Astrocyte (in vitro differentiated cells and primary cell): Measurements from ENCODE around the gene PSMG3. TPM values are rescaled to one million over a fixed set of nuclear protein-coding genes. Genes with fewer than 3 reads are reported as not detected.
A peak's percentile ranks its signal among the peaks of the same experiment; 100 is the strongest.

Experiments used
- DNase-seq: peaks from one replicate; pipeline ENCODE4 v3.0.0-alpha.2; 2010; ENCODE audit warnings: low read depth
- FAIRE-seq: peaks from 2 replicates; lab custom pipeline; 2011; peaks lifted over from hg19 to GRCh38; lab: Jason Lieb, UNC
- H2AFZ ChIP-seq: 2 replicates; pipeline ENCODE4 v1.6.0; 2012; ENCODE audit warnings: low read depth, low read length, inconsistent platforms
- H3K27ac ChIP-seq: 2 replicates; pipeline ENCODE4 v1.5.1; 2011; ENCODE audit warnings: low read depth, low read length, inconsistent platforms
- H3K27me3 ChIP-seq: 2 replicates; pipeline ENCODE4 v1.6.0; 2011; ENCODE audit warnings: low read length, inconsistent platforms; ENCODE audit not compliant: insufficient read depth
- H3K36me3 ChIP-seq: 2 replicates; pipeline ENCODE4 v1.5.1; 2011; ENCODE audit warnings: low read length, inconsistent platforms; ENCODE audit not compliant: insufficient read depth
- H3K4me1 ChIP-seq: 2 replicates; pipeline ENCODE4 v1.5.1; 2011; ENCODE audit warnings: low read length, inconsistent platforms; ENCODE audit not compliant: insufficient read depth
- H3K4me2 ChIP-seq: 2 replicates; pipeline ENCODE4 v1.6.0; 2012; ENCODE audit warnings: low read length, inconsistent platforms
- H3K4me3 ChIP-seq: 2 replicates; pipeline ENCODE4 v1.5.1; 2011; ENCODE audit warnings: low read depth, mild to moderate bottlenecking, low read length, inconsistent platforms; ENCODE audit not compliant: insufficient read depth
- H3K79me2 ChIP-seq: 2 replicates; pipeline ENCODE4 v1.6.0; 2012; ENCODE audit warnings: mild to moderate bottlenecking, low read length, inconsistent platforms; ENCODE audit not compliant: insufficient read depth
- H3K9ac ChIP-seq: 2 replicates; pipeline ENCODE4 v1.6.0; 2012; ENCODE audit warnings: mild to moderate bottlenecking, low read length, inconsistent platforms
- H3K9me3 ChIP-seq: 2 replicates; pipeline ENCODE4 v1.5.1; 2012; ENCODE audit warnings: low read depth, mild to moderate bottlenecking, low read length, inconsistent platforms; ENCODE audit not compliant: insufficient read depth
- H4K20me1 ChIP-seq: 2 replicates; pipeline ENCODE4 v1.6.0; 2012; ENCODE audit warnings: low read length, inconsistent platforms; ENCODE audit not compliant: insufficient read depth
- H3K27ac Mint-ChIP-seq: one replicate; pipeline ENCODE4 v1.8.0; 2021; ENCODE audit warnings: mild to moderate bottlenecking, mixed read lengths; ENCODE audit not compliant: unreplicated experiment
- H3K27me3 Mint-ChIP-seq: one replicate; pipeline ENCODE4 v1.8.0; 2021; ENCODE audit warnings: low read depth, mixed read lengths; ENCODE audit not compliant: unreplicated experiment
- H3K36me3 Mint-ChIP-seq: one replicate; pipeline ENCODE4 v1.8.0; 2021; ENCODE audit warnings: low read depth, mixed read lengths; ENCODE audit not compliant: unreplicated experiment
- H3K4me1 Mint-ChIP-seq: one replicate; pipeline ENCODE4 v1.8.0; 2021; ENCODE audit warnings: low read depth, mixed read lengths; ENCODE audit not compliant: unreplicated experiment
- H3K4me3 Mint-ChIP-seq: one replicate; pipeline ENCODE4 v1.8.0; 2021; ENCODE audit warnings: mild to moderate bottlenecking, moderate library complexity, mixed read lengths; ENCODE audit not compliant: unreplicated experiment
- H3K9me3 Mint-ChIP-seq: one replicate; pipeline ENCODE4 v1.8.0; 2021; ENCODE audit warnings: mild to moderate bottlenecking, mixed read lengths; ENCODE audit not compliant: unreplicated experiment
- CTCF ChIP-seq: IDR thresholded peaks from 2 replicates; pipeline ENCODE4 v1.5.1; 2011; ENCODE audit warnings: low read depth, mild to moderate bottlenecking, inconsistent platforms, low read length, moderate library complexity; ENCODE audit not compliant: insufficient read depth
- EZH2 ChIP-seq: IDR thresholded peaks from 2 replicates; pipeline ENCODE4 v1.6.1; 2012; ENCODE audit warnings: mild to moderate bottlenecking, low read length, inconsistent platforms; ENCODE audit not compliant: insufficient read depth
- total RNA-seq: library from RNA; stranded (reverse); gene quantifications from 2 replicates; pipeline ENCODE4 v1.2.1, GENCODE V29; 2021

PSMG3 gene
- total RNA-seq, 1 donor from 2014 or later, result 30.3 TPM

DNA sequence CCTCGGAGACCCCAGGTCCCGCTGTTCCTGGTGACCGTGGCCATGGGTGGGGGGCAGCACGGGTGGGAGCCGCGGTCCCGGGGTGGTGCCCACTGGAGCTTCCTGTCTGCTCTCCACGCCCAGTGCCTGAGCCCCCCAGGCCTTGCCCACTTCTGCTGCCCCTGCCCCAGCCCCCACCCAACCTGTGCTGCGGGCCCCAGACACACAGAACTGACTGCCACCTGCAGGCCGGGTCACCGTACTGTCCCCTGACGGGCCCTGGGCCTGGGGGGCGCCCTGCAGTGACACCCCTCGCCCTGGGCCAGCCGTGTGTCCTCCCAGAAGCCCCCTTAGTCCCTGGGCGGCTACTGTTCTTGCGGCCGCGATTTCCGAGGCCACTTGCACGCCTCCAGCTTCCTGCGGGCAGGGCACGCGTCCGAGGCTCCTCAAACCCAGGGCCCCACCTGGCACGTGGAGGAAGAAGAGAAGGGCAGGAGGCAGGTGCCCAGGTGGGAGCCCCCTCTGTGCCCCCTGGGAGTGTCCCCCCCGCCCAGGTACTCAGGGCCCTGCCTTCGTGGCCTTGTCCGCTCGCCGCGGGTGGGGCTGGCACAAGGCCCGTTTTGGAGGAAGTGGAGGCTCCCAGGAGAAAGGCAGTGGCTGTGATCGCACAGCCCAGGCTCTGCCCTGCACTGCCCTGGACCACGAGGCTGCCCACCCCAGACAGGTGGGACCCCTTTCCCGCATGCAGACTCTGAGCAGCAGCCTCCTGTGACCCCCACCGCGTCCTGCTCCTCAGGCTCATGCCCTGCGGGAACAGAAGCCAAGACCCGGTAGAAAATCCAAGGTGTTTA is 24.2 kb downstream of the PSMG3 start:
- DNase-seq (no peak), FAIRE-seq (no peak)
- no peak overlapping the region for H3K27ac Mint-ChIP-seq
- Histone ChIP-seq H3K4me3 (no peak overlapping the region), H3K4me2 (no peak overlapping the region), H3K36me3 (peaks cover 2% of the 10 kb centered on the region), H3K9ac (no peak overlapping the region), H3K79me2 (peaks cover 9% of the 10 kb centered on the region), H3K9me3 (no peaks in the 10 kb centered on the region), H4K20me1 (no peaks in the 10 kb centered on the region), H3K27ac (no peak overlapping the region), H3K27me3 (no peaks in the 10 kb centered on the region), H3K4me1 (no peaks in the 10 kb centered on the region), H2AFZ (no peak overlapping the region)
- no peaks in the 10 kb centered on the region for H3K9me3 Mint-ChIP-seq
- H3K4me1 Mint-ChIP-seq, result no peaks in the 10 kb centered on the region
- H3K36me3 Mint-ChIP-seq, result peaks cover 4% of the 10 kb centered on the region
- H3K4me3 Mint-ChIP-seq, result no peak overlapping the region
- H3K27me3 Mint-ChIP-seq, result no peaks in the 10 kb centered on the region
- no peak for TF ChIP-seq EZH2
- TF ChIP-seq CTCF, result no peak

DNA sequence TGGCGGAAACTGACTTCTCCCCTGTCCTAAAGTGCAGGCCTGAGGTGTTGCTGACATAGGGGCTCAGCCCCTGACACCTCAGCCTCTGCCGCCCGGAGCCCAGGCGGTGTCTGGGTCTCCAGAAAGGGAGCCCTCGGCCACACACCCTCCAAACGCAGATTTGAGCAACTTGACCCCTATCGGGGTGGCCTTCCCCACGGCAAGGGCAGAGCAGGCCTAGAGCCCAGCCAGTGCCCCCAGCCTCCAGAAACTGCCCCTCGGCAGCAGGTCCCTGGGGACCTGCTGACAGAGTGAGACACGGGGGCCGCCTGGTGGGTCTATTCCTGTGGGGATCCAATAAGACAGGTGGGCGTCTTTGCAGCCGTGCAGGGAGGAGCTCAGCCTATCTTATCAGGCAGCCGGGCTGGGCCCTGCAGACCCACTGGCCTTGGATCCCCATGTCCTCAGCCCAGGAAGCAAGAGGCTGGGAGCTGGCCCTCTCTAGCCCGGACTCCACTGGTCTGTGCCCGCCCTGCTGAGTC is 24.9 kb downstream of the PSMG3 start:
- Histone ChIP-seq H3K36me3 (peaks cover 2% of the 10 kb centered on the region), H4K20me1 (peaks cover under 1% of the 10 kb centered on the region), H3K9me3 (no peaks in the 10 kb centered on the region), H3K4me2 (no peak overlapping the region), H3K79me2 (peaks cover 14% of the 10 kb centered on the region), H3K9ac (no peak overlapping the region), H3K27ac (no peak overlapping the region), H3K4me1 (no peaks in the 10 kb centered on the region), H3K4me3 (no peak overlapping the region), H2AFZ (no peak overlapping the region), H3K27me3 (no peaks in the 10 kb centered on the region)
- Mint-ChIP-seq H3K4me1 (no peaks in the 10 kb centered on the region), H3K9me3 (no peaks in the 10 kb centered on the region), H3K27me3 (no peaks in the 10 kb centered on the region), H3K4me3 (no peak overlapping the region), H3K36me3 (peaks cover 2% of the 10 kb centered on the region), H3K27ac (peak overlapping the region; percentile 34)
- no peak for DNase-seq
- FAIRE-seq, result no peak
- no peak for TF ChIP-seq CTCF
